Measurements from ENCODE around the gene F8A2. TPM values are rescaled to one million over a fixed set of nuclear protein-coding genes. Genes with fewer than 3 reads are reported as not detected.

The F8A2 gene
- total RNA-seq, 3 donors from 2014 or later = not detected

Other genes with a start within 250 kb of the F8A2 start
- gene VBP1, start 165.6 kb upstream of the F8A2 start, total RNA-seq = 10 to 100 TPM; 83.6 to 88.2 (median 86.5) TPM
- gene RAB39B, start 117.6 kb upstream of the F8A2 start, total RNA-seq = 1 to 10 TPM; 8.1 to 9.6 (median 8.4) TPM
- gene CLIC2, start 47.5 kb upstream of the F8A2 start, total RNA-seq = 1 to 10 TPM in 1 of 3 donors, under 1 TPM in 2; 0.29 to 1.6 (median 0.46) TPM
- gene F8A3, start 76.5 kb downstream of the F8A2 start, total RNA-seq = 10 to 100 TPM in 1 of 3 donors, 1 to 10 TPM in 2; 2.0 to 10.3 (median 8.6) TPM
- under 1 TPM; 0.11 to 0.13 (median 0.11) TPM for gene SPRY3, start 230.5 kb downstream of the F8A2 start, total RNA-seq
- 1 to 10 TPM; 4.7 to 5.6 (median 4.9) TPM for gene TMLHE, start 230.9 kb downstream of the F8A2 start, total RNA-seq